SU-DHL-6 (cell line): ENCODE results near the gene OGT.
A peak's percentile ranks its signal among the peaks of the same experiment; 100 is the strongest.

Experiments
- H2AFZ ChIP-seq: fragments of 200-600 bp; sonication (generic); 2 replicates; pipeline ENCODE4 v1.6.1; 2014; ENCODE audit warnings: low read depth, mild to moderate bottlenecking, moderate library complexity, mixed read lengths, antibody characterized with exemption, low read length; ENCODE audit not compliant: severe bottlenecking
- H3F3A ChIP-seq: fragments of 200-600 bp; shearing (Covaris generic); 2 replicates; pipeline ENCODE4 v1.6.0; 2016; ENCODE audit warnings: antibody characterized with exemption, mild to moderate bottlenecking; ENCODE audit not compliant: insufficient read depth
- H3K27ac ChIP-seq: fragments of 200-600 bp; sonication (generic); 2 replicates; pipeline ENCODE4 v1.5.1; 2016; ENCODE audit warnings: low read depth, mild to moderate bottlenecking, low read length, moderate library complexity, mixed read lengths
- H3K27me3 ChIP-seq: fragments of 200-600 bp; sonication (generic), shearing (Covaris generic); 2 replicates; pipeline ENCODE4 v1.6.0; 2014; ENCODE audit warnings: mild to moderate bottlenecking, low read length
- H3K36me3 ChIP-seq: fragments of 200-600 bp; sonication (generic); 2 replicates; pipeline ENCODE4 v1.6.1; 2014; ENCODE audit warnings: mild to moderate bottlenecking, low read length, mixed read lengths
- H3K4me2 ChIP-seq: fragments of 300-600, 200-600 bp; shearing (Covaris generic), sonication (generic); 2 replicates; pipeline ENCODE4 v1.6.0; 2014; ENCODE audit warnings: low read length, low read depth, mild to moderate bottlenecking; ENCODE audit not compliant: poor library complexity, severe bottlenecking
- H3K4me3 ChIP-seq: fragments of 200-600 bp; sonication (generic); 2 replicates; pipeline ENCODE4 v1.5.1; 2014; ENCODE audit warnings: antibody characterized with exemption, low read length, mild to moderate bottlenecking, mixed read lengths; ENCODE audit not compliant: insufficient read depth, poor library complexity, severe bottlenecking
- H3K79me2 ChIP-seq: fragments of 200-600 bp; sonication (generic); 2 replicates; pipeline ENCODE4 v1.6.1; 2014; ENCODE audit warnings: mild to moderate bottlenecking, low read length, moderate library complexity; ENCODE audit not compliant: insufficient read depth
- H3K9ac ChIP-seq: fragments of 200-600 bp; sonication (generic); 2 replicates; pipeline ENCODE4 v1.7.0; 2014; ENCODE audit warnings: mild to moderate bottlenecking, low read length
- H3K9me2 ChIP-seq: fragments of 200-600 bp; sonication (generic); replicated peaks from 2 replicates; pipeline ENCODE4 v1.6.1; 2014; ENCODE audit warnings: low read length; ENCODE audit not compliant: insufficient read depth
- H3K9me3 ChIP-seq: fragments of 200-600 bp; sonication (generic); 2 replicates; pipeline ENCODE4 v1.6.1; 2014; ENCODE audit warnings: low read length, mixed read lengths; ENCODE audit not compliant: insufficient read depth
- H4K20me1 ChIP-seq: fragments of 200-600 bp; sonication (generic); 2 replicates; pipeline ENCODE4 v1.6.1; 2014; ENCODE audit warnings: low read depth, mild to moderate bottlenecking, antibody characterized with exemption, low read length, moderate library complexity, mixed read lengths
- CTCF ChIP-seq: fragments of 200-600 bp; sonication (generic); IDR thresholded peaks from one replicate; pipeline ENCODE4 v1.5.1; 2017; ENCODE audit warnings: antibody characterized with exemption, mild to moderate bottlenecking, low read length, moderate library complexity; ENCODE audit not compliant: insufficient read depth, poor library complexity, severe bottlenecking
- EZH2phosphoT487 ChIP-seq: fragments of 200-600 bp; sonication (generic), shearing (Covaris generic); conservative IDR thresholded peaks from 2 replicates; pipeline ENCODE4 v1.6.1; 2018; ENCODE audit warnings: mild to moderate bottlenecking, antibody characterized with exemption, low read length, moderate library complexity, mixed read lengths

The OGT gene

GRCh38 chrX:71540801-71541200 lies 7.9 kb downstream of the OGT start:
- Histone ChIP-seq H3K9ac (no peak overlapping the region), H3K27ac (no peak overlapping the region; the same call in 1 of the 2 replicates), H4K20me1 (peaks cover 22% of the 10 kb centered on the region; the same call in 1 of the 2 replicates), H3F3A (peaks cover 12% of the 10 kb centered on the region; the same call in 1 of the 2 replicates), H3K27me3 (no peaks in the 10 kb centered on the region), H3K79me2 (peaks cover 98% of the 10 kb centered on the region), H2AFZ (no peak overlapping the region), H3K4me3 (no peak overlapping the region), H3K9me3 (no peaks in the 10 kb centered on the region), H3K36me3 (peaks cover 23% of the 10 kb centered on the region; the same call in 1 of the 2 replicates), H3K4me2 (peak overlapping the region; percentile 34), H3K9me2 (no peaks in the 10 kb centered on the region)
- TF ChIP-seq EZH2phosphoT487 = no peak
- no peak for TF ChIP-seq CTCF

GRCh38 chrX:71541210-71542022 lies 8.5 kb downstream of the OGT start:
- Histone ChIP-seq H3K9ac (no peak overlapping the region), H4K20me1 (peaks cover 19% of the 10 kb centered on the region; the same call in 1 of the 2 replicates), H3K9me2 (no peaks in the 10 kb centered on the region), H3K4me2 (peak overlapping the region; percentile 34), H3K4me3 (no peak overlapping the region), H3F3A (peaks cover 12% of the 10 kb centered on the region; the same call in 1 of the 2 replicates), H3K79me2 (peaks cover 92% of the 10 kb centered on the region), H3K9me3 (no peaks in the 10 kb centered on the region), H3K36me3 (peaks cover 23% of the 10 kb centered on the region; the same call in 1 of the 2 replicates), H3K27ac (peak overlapping the region; percentile 37), H3K27me3 (no peaks in the 10 kb centered on the region), H2AFZ (no peak overlapping the region)
- TF ChIP-seq CTCF = no peak
- TF ChIP-seq EZH2phosphoT487 = no peak

- H4K20me1 ChIP-seq = peaks cover 19% of the 10 kb centered on the region; the same call in 1 of the 2 replicates
- H3K79me2 ChIP-seq = peaks cover 86% of the 10 kb centered on the region
- H3K27ac ChIP-seq = no peak overlapping the region
These were observed 9.5 kb downstream of the OGT start for GRCh38 chrX:71542411-71542810.

More at GRCh38 chrX:71542411-71542810, 9.5 kb downstream of the OGT start:
- H3K9me3 ChIP-seq = no peaks in the 10 kb centered on the region
- no peaks in the 10 kb centered on the region for H3K27me3 ChIP-seq
- H2AFZ ChIP-seq = no peak overlapping the region
- no peak overlapping the region for H3K9ac ChIP-seq
- H3K9me2 ChIP-seq = no peaks in the 10 kb centered on the region
- TF ChIP-seq CTCF = no peak
- no peak for TF ChIP-seq EZH2phosphoT487
- no peak overlapping the region for H3K4me2 ChIP-seq
- no peak overlapping the region for H3K4me3 ChIP-seq
- H3F3A ChIP-seq = peaks cover 12% of the 10 kb centered on the region; the same call in 1 of the 2 replicates
- H3K36me3 ChIP-seq = peaks cover 23% of the 10 kb centered on the region; the same call in 1 of the 2 replicates
